IMR-90 (cell line): Measurements from ENCODE around the gene RNH1. TPM values are rescaled to one million over a fixed set of nuclear protein-coding genes. Genes with fewer than 3 reads are reported as not detected.

Experiments used
- ATAC-seq: fragments of 200-7000 bp; cut with Tn5 transposase; 2 replicates; pipeline ENCODE4 v1.9.1; 2020; ENCODE audit warnings: low read depth, mild to moderate bottlenecking, moderate library complexity
- BruUV-seq: library from RNA; stranded (reverse); fragments of 400-500 nt; replicated peaks from 2 replicates; lab custom pipeline; 2021; lab: Mats Ljungman, UMichigan
- CTCF ChIA-PET: fragments of 300-600 bp; formaldehyde crosslinking; extraction: SDS; loops from one replicate; lab custom pipeline; 2021; ENCODE audit warnings: antibody characterized with exemption; lab: Yijun Ruan, JAX
- POLR2A ChIA-PET: fragments of 300-600 bp; sonication (Branson Sonifier 250); formaldehyde crosslinking; loops from one replicate; lab custom pipeline; 2022; ENCODE audit warnings: antibody characterized with exemption; ENCODE audit not compliant: unreplicated experiment; lab: Charles Lee
- DNase-seq: peaks from one replicate; pipeline ENCODE4 v3.0.0; 2013
- H2AFZ ChIP-seq: replicated peaks from 2 replicates; pipeline ENCODE3; 2013; ENCODE audit warnings: low read length, mild to moderate bottlenecking; ENCODE audit not compliant: poor library complexity
- H2AK5ac ChIP-seq: 2 replicates; pipeline ENCODE4 v1.6.1; 2013; ENCODE audit warnings: low read depth, low read length, inconsistent platforms
- H2AK9ac ChIP-seq: replicated peaks from 2 replicates; pipeline ENCODE3; 2013; ENCODE audit warnings: mild to moderate bottlenecking, low read depth, low read length, moderate library complexity; ENCODE audit not compliant: poor library complexity
- H2BK120ac ChIP-seq: 2 replicates; pipeline ENCODE4 v1.6.1; 2013; ENCODE audit warnings: low read depth, low read length, inconsistent platforms
- H2BK15ac ChIP-seq: 3 replicates; pipeline ENCODE4 v1.6.1; 2013; ENCODE audit warnings: low read depth, low read length, inconsistent platforms
- H2BK20ac ChIP-seq: 2 replicates; pipeline ENCODE4 v1.6.1; 2013; ENCODE audit warnings: low read depth, mild to moderate bottlenecking, inconsistent platforms, low read length, moderate library complexity
- H2BK5ac ChIP-seq: 2 replicates; pipeline ENCODE4 v1.6.1; 2013; ENCODE audit warnings: mild to moderate bottlenecking, low read depth, low read length, inconsistent platforms; ENCODE audit not compliant: poor library complexity, severe bottlenecking
- H3K14ac ChIP-seq: replicated peaks from 2 replicates; pipeline ENCODE4 v1.6.1; 2013; ENCODE audit warnings: low read depth, low read length, inconsistent platforms
- H3K18ac ChIP-seq: 2 replicates; pipeline ENCODE4 v1.6.1; 2013; ENCODE audit warnings: low read depth, low read length, control low read depth
- H3K23ac ChIP-seq: 2 replicates; pipeline ENCODE4 v1.6.1; 2013; ENCODE audit warnings: low read depth, low read length, inconsistent platforms
- H3K27ac ChIP-seq: 2 replicates; pipeline ENCODE4 v1.5.1; 2013; ENCODE audit warnings: mild to moderate bottlenecking, control low read depth, low read length; ENCODE audit not compliant: insufficient read depth
- H3K27me3 ChIP-seq: 2 replicates; pipeline ENCODE4 v1.6.1; 2013; ENCODE audit warnings: low read length; ENCODE audit not compliant: control insufficient read depth, insufficient read depth
- H3K36me3 ChIP-seq: 2 replicates; pipeline ENCODE4 v1.6.1; 2013; ENCODE audit warnings: low read length, mixed read lengths; ENCODE audit not compliant: control insufficient read depth, insufficient read depth
- H3K4ac ChIP-seq: 2 replicates; pipeline ENCODE4 v1.6.1; 2013; ENCODE audit warnings: low read depth, low read length, inconsistent platforms
- H3K4me1 ChIP-seq: 2 replicates; pipeline ENCODE4 v1.6.1; 2013; ENCODE audit warnings: low read length, mixed read lengths; ENCODE audit not compliant: control insufficient read depth, insufficient read depth
- H3K4me2 ChIP-seq: 2 replicates; pipeline ENCODE4 v1.6.1; 2013; ENCODE audit warnings: low read depth, mild to moderate bottlenecking, control low read depth, low read length, moderate library complexity
- H3K4me3 ChIP-seq: 2 replicates; pipeline ENCODE4 v1.5.1; 2013; ENCODE audit warnings: low read depth, mild to moderate bottlenecking, control low read depth, low read length, moderate library complexity; ENCODE audit not compliant: insufficient read depth
- H3K56ac ChIP-seq: 2 replicates; pipeline ENCODE4 v1.6.1; 2013; ENCODE audit warnings: low read length, inconsistent platforms; ENCODE audit not compliant: insufficient read depth; ENCODE audit errors: extremely low read depth
- H3K79me1 ChIP-seq, 2 experiments: 2 replicates each; pipeline ENCODE4 v1.6.1; 2013; ENCODE audit warnings: low read length in 2 of 2, inconsistent platforms in 1 of 2, low read depth in 1 of 2
- H3K9ac ChIP-seq: 2 replicates; pipeline ENCODE4 v1.6.1; 2013; ENCODE audit warnings: low read depth, low read length, control low read depth
- H3K9me1 ChIP-seq: 2 replicates; pipeline ENCODE4 v1.6.1; 2013; ENCODE audit warnings: low read length, inconsistent platforms; ENCODE audit not compliant: insufficient read depth
- H3K9me3 ChIP-seq: 2 replicates; pipeline ENCODE4 v1.6.1; 2013; ENCODE audit warnings: low read length; ENCODE audit not compliant: control insufficient read depth, insufficient read depth
- H4K20me1 ChIP-seq: 2 replicates; pipeline ENCODE4 v1.6.1; 2013; ENCODE audit warnings: low read length, inconsistent platforms; ENCODE audit not compliant: insufficient read depth
- H4K5ac ChIP-seq: 2 replicates; pipeline ENCODE4 v1.6.1; 2013; ENCODE audit warnings: mild to moderate bottlenecking, low read depth, low read length, control low read depth
- H4K8ac ChIP-seq, 2 experiments: 2 replicates each; pipeline ENCODE4 v1.6.1; 2013; ENCODE audit warnings: low read depth in 2 of 2, low read length in 2 of 2, control low read depth in 1 of 2, inconsistent platforms in 1 of 2
- H4K91ac ChIP-seq: 2 replicates; pipeline ENCODE4 v1.6.1; 2013; ENCODE audit warnings: low read depth, low read length, inconsistent platforms; ENCODE audit not compliant: insufficient read depth
- BHLHE40 ChIP-seq: fragments of 150-350 bp; IDR thresholded peaks from 2 replicates; pipeline ENCODE4 v1.6.1; 2016; ENCODE audit warnings: mild to moderate bottlenecking, low read depth, low read length
- CEBPB ChIP-seq: IDR thresholded peaks from 2 replicates; pipeline ENCODE4 v1.6.1; 2012; ENCODE audit warnings: low read depth, low read length, improper control_type of control experiment
- CHD1 ChIP-seq: IDR thresholded peaks from 2 replicates; pipeline ENCODE4 v1.6.1; 2012; ENCODE audit warnings: low read depth, low read length, improper control_type of control experiment
- CTCF ChIP-seq: conservative IDR thresholded peaks from 2 replicates; pipeline ENCODE4 v1.5.1; 2012; ENCODE audit warnings: mild to moderate bottlenecking, low read depth, low read length, improper control_type of control experiment
- ELK1 ChIP-seq: fragments of 150-350 bp; IDR thresholded peaks from 2 replicates; pipeline ENCODE4 v1.6.1; 2016; ENCODE audit warnings: low read depth, mild to moderate bottlenecking, low read length, moderate library complexity, borderline replicate concordance
- FOS ChIP-seq: fragments of 150-350 bp; IDR thresholded peaks from 2 replicates; pipeline ENCODE4 v1.6.1; 2016; ENCODE audit warnings: low read depth, low read length
- MAZ ChIP-seq: IDR thresholded peaks from 2 replicates; pipeline ENCODE4 v1.6.1; 2012; ENCODE audit warnings: low read depth, mild to moderate bottlenecking, low read length, improper control_type of control experiment, moderate library complexity, borderline replicate concordance
- MXI1 ChIP-seq: IDR thresholded peaks from 2 replicates; pipeline ENCODE4 v1.6.1; 2012; ENCODE audit warnings: low read depth, mild to moderate bottlenecking, low read length, moderate library complexity, borderline replicate concordance
- NFE2L2 ChIP-seq: fragments of 150-350 bp; IDR thresholded peaks from 2 replicates; pipeline ENCODE4 v1.6.1; 2016; ENCODE audit warnings: low read depth, mild to moderate bottlenecking, low read length
- POLR2A ChIP-seq: IDR thresholded peaks from 2 replicates; pipeline ENCODE4 v1.6.1; 2012; ENCODE audit warnings: mild to moderate bottlenecking, low read depth, low read length
- RAD21 ChIP-seq: IDR thresholded peaks from 2 replicates; pipeline ENCODE4 v1.6.1; 2012; ENCODE audit warnings: low read length, improper control_type of control experiment
- RCOR1 ChIP-seq: IDR thresholded peaks from 2 replicates; pipeline ENCODE4 v1.6.1; 2012; ENCODE audit warnings: mild to moderate bottlenecking, low read length, improper control_type of control experiment; ENCODE audit not compliant: insufficient replicate concordance
- RFX5 ChIP-seq: IDR thresholded peaks from 2 replicates; pipeline ENCODE4 v1.8.0; 2012; ENCODE audit warnings: low read depth, mild to moderate bottlenecking, low read length, moderate library complexity
- SMC3 ChIP-seq: fragments of 150-350 bp; IDR thresholded peaks from 2 replicates; pipeline ENCODE4 v1.6.1; 2016; ENCODE audit warnings: low read depth, mild to moderate bottlenecking, antibody characterized with exemption, low read length, moderate library complexity
- USF2 ChIP-seq: fragments of 150-350 bp; IDR thresholded peaks from 2 replicates; pipeline ENCODE4 v1.6.1; 2017; ENCODE audit warnings: mild to moderate bottlenecking, antibody characterized with exemption, low read length, low read depth
- WGBS, 2 experiments: methylation state at CpG; one replicate each; pipeline versions ENCODE4 v1.1.5 to v1.1.7; 2013; ENCODE audit warnings: missing lambda C conversion rate in 2 of 2; ENCODE audit not compliant: insufficient read length in 1 of 2; ENCODE audit errors: extremely low coverage in 2 of 2; 5-methylcytosine and 5-hydroxymethylcytosine counted together
- dilution Hi-C: fragments of 300-500 bp; cut with HindIII; formaldehyde crosslinking; loops from one replicate; pipeline ENCODE4 v1.14.3; 2018; ENCODE audit warnings: low sequenced_read_pairs; ENCODE audit not compliant: unreplicated experiment
- in situ Hi-C: fragments of 300-500 bp; cut with MboI; formaldehyde crosslinking; loops from 3 replicates; pipeline ENCODE4 v1.14.3; 2019; ENCODE audit warnings: low sequenced_read_pairs, inconsistent platforms, mixed read lengths
- intact Hi-C: fragments of 100-400 bp; cut with micrococcal nuclease; formaldehyde crosslinking; loops from 2 replicates; pipeline ENCODE4 v1.10.0; 2022
- polyA plus RNA-seq, 3 experiments: library from polyadenylated mRNA; depleted of rRNA; stranded (reverse); fragments of >200 nt; gene quantifications; 2 replicates each; pipeline ENCODE4 v1.2.3, GENCODE V29; 2012; ENCODE audit warnings: low replicate concordance in 1 of 3
- total RNA-seq: library from RNA; depleted of rRNA; stranded (reverse); fragments of >200 nt; gene quantifications from 2 replicates; pipeline ENCODE4 v1.2.3, GENCODE V29; 2012

RNH1 gene
- total and polyA plus RNA-seq, 2 of the 4 experiments (the other 2 are of a cell fraction) = 138 to 247 TPM

- BruUV-seq = no TSS peak
- Histone ChIP-seq H2BK20ac (no peak overlapping the region), H3K23ac (no peak overlapping the region), H4K5ac (no peak overlapping the region), H3K56ac (no peak overlapping the region), H2AK5ac (no peak overlapping the region), H3K4ac (no peak overlapping the region), H2AK9ac (no peak overlapping the region), H4K20me1 (peaks cover 8% of the 10 kb centered on the region), H3K79me1 (peaks cover 0 to 7% of the 10 kb centered on the region in 2 experiments; a peak in 2 of 4 replicates), H3K27me3 (no peaks in the 10 kb centered on the region), H2AFZ (no peak overlapping the region), H4K8ac (no peak overlapping the region), H3K27ac (no peak overlapping the region), H3K4me2 (no peak overlapping the region), H3K9ac (no peak overlapping the region), H3K14ac (no peak overlapping the region), H2BK15ac (no peak overlapping the region), H4K91ac (no peak overlapping the region), H3K18ac (no peak overlapping the region), H3K9me1 (no peaks in the 10 kb centered on the region), H2BK120ac (no peak overlapping the region), H3K4me3 (no peak overlapping the region), H2BK5ac (no peak overlapping the region), H3K36me3 (peaks cover 19% of the 10 kb centered on the region; the same call in 1 of the 2 replicates), H3K9me3 (no peaks in the 10 kb centered on the region), H3K4me1 (no peaks in the 10 kb centered on the region)
- ChIA-PET CTCF (no interaction called here), POLR2A (no interaction called here)
- no peak for DNase-seq
- dilution Hi-C loops (no loop called here), in situ Hi-C loops (no loop called here), intact Hi-C loops (no loop called here)
- 72% methylated on average over 8 of the region's 30 CpGs; no CpG with 5 or more reads in 1 of the 2 experiments for WGBS, 2 experiments
- no peak for TF ChIP-seq ELK1
- no peak for TF ChIP-seq MAZ
- TF ChIP-seq NFE2L2 = no peak
- TF ChIP-seq CHD1 = no peak
- TF ChIP-seq MXI1 = no peak
- TF ChIP-seq CEBPB = no peak
- TF ChIP-seq RAD21 = no peak
- no peak for TF ChIP-seq USF2
- TF ChIP-seq RFX5 = no peak
- TF ChIP-seq BHLHE40 = no peak
- no peak for TF ChIP-seq RCOR1
- TF ChIP-seq CTCF = no peak
- no peak for TF ChIP-seq FOS
- TF ChIP-seq SMC3 = no peak
- no peak for TF ChIP-seq POLR2A
- ATAC-seq = no peak
Measured at GRCh38 chr11:528166-528814, 21.2 kb upstream of the RNH1 start.
